ENCODE data around the gene UMAD1. TPM values are rescaled to one million over a fixed set of nuclear protein-coding genes. Genes with fewer than 3 reads are reported as not detected.

Gene UMAD1
- total and polyA plus RNA-seq, 8 donors, result 5.0 to 20.8 (median 17.2) TPM

GRCh38 chr7:7882888-7883287 lies 242.3 kb downstream of the UMAD1 start:
- no peak overlapping the region for H3K4me3 ChIP-seq
- H3K27ac ChIP-seq, result no peak overlapping the region
- no peak for ATAC-seq
- intact Hi-C loops (cut with DNase I), result no loop called here
- no peaks in the 10 kb centered on the region for H3K9me3 ChIP-seq
- FAIRE-seq, result no peak
- H3K36me3 ChIP-seq, result no peaks in the 10 kb centered on the region
- H3K4me1 ChIP-seq, result no peaks in the 10 kb centered on the region
- DNase-seq, result no peak
- no peaks in the 10 kb centered on the region for H3K27me3 ChIP-seq
- WGBS, 2 donors, result 93 to 96% methylated on average over 2 of the region's 2 CpGs
- TF ChIP-seq CTCF (IDR thresholded peaks at IDR 0.05), result no peak

- Histone ChIP-seq H3K27me3 (no peaks in the 10 kb centered on the region), H3K27ac (no peak overlapping the region), H3K9me3 (no peaks in the 10 kb centered on the region), H3K4me1 (no peaks in the 10 kb centered on the region), H3K4me3 (no peak overlapping the region), H3K36me3 (no peaks in the 10 kb centered on the region)
- intact Hi-C loops (cut with DNase I), result no loop called here
- WGBS, 2 donors, result 80 to 91% methylated on average over 2 of the region's 2 CpGs
- ATAC-seq, result no peak
- no peak for DNase-seq
- TF ChIP-seq CTCF (IDR thresholded peaks at IDR 0.05), result no peak
- FAIRE-seq, result no peak
Observed at GRCh38 chr7:7883394-7883793, 242.8 kb downstream of the UMAD1 start.

- no peaks in the 10 kb centered on the region for H3K36me3 ChIP-seq
- FAIRE-seq, result no peak
- no peak for ATAC-seq
- H3K4me3 ChIP-seq, result no peak overlapping the region
- intact Hi-C loops (cut with DNase I), result no loop called here
- H3K27ac ChIP-seq, result no peak overlapping the region
- no peaks in the 10 kb centered on the region for H3K9me3 ChIP-seq
- H3K4me1 ChIP-seq, result no peaks in the 10 kb centered on the region
- DNase-seq, result no peak
- H3K27me3 ChIP-seq, result no peaks in the 10 kb centered on the region
- TF ChIP-seq CTCF (IDR thresholded peaks at IDR 0.05), result no peak
- 44% methylated on average over 3 of the region's 3 CpGs for WGBS, 2 donors
Observed at GRCh38 chr7:7884855-7885254, 244.3 kb downstream of the UMAD1 start.

DNA sequence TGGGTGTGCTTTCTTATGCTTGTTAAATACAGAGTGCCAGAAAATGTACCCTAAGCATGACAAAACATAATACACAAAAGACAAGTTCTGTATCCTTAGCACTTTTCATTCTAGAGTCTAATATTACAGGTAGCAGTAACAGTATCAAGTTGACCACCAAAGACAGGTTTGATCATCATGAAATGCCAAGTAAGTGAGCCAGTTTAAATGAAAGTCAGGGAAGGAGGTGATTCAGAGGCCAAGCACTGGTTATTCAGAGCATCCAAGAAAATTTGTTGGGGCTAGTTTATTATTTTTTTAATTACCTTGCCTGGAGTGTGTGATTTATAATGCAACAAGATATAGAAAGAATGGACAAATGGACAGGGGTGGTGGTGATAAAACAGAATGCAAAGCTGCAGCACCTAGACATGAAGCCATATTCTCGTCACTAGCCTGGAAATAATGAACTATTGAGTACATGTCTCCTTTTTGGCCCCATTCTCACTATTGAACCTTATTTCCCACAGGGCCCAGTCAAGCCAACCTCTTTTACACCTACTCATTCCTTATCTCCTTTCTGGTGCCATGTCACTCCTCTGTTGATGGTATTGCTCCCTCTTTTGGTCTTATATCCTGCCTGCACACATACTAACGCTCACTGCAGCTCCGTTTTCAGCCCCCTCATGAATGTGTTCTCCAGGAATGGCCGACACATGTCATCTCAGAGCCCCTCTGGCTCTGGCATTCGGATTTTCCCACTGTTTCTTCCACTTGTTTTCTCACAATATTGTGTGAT lies 249.4 kb downstream of the UMAD1 start:
- Histone ChIP-seq H3K4me3 (no peak overlapping the region), H3K4me1 (no peaks in the 10 kb centered on the region), H3K27ac (no peak overlapping the region), H3K9me3 (no peaks in the 10 kb centered on the region), H3K27me3 (no peaks in the 10 kb centered on the region), H3K36me3 (no peaks in the 10 kb centered on the region)
- 95 to 97% methylated on average over 5 of the region's 5 CpGs for WGBS, 2 donors
- TF ChIP-seq CTCF (IDR thresholded peaks at IDR 0.05), result no peak
- no peak for FAIRE-seq
- DNase-seq, result no peak
- intact Hi-C loops (cut with DNase I), result no loop called here
- ATAC-seq, result no peak

GRCh38 chr7:7895004-7895650 lies 254.6 kb downstream of the UMAD1 start:
- no peaks in the 10 kb centered on the region for H3K4me1 ChIP-seq
- 33 to 34% methylated on average over 7 of the region's 7 CpGs for WGBS, 2 donors
- H3K9me3 ChIP-seq, result no peaks in the 10 kb centered on the region
- no peak for TF ChIP-seq CTCF (IDR thresholded peaks at IDR 0.05)
- ATAC-seq (peak; percentile 34 to 66 (median 59)), DNase-seq (peak in 2 of 6 donors; percentile 12 to 18), FAIRE-seq (no peak)
- peak overlapping the region in 2 of 4 donors; percentile 15 to 24 for H3K4me3 ChIP-seq
- no peaks in the 10 kb centered on the region for H3K27me3 ChIP-seq
- H3K27ac ChIP-seq, result peak overlapping the region in 3 of 4 donors; percentile 14 to 59 (median 57)
- intact Hi-C loops (cut with DNase I), result no loop called here
- no peaks in the 10 kb centered on the region for H3K36me3 ChIP-seq
